GM19239 (cell line): ENCODE measurements around the gene DCDC2B.
"Not testable (repeated sequence)": the region's sequence is repeated elsewhere in the genome, so short reads cannot be mapped to it uniquely, and the experiment has no call there.

Source experiments
- DNase-seq: peaks from one replicate; pipeline ENCODE4 v3.0.0; 2011; ENCODE audit warnings: low spot score; ENCODE audit not compliant: insufficient read length
- FAIRE-seq: peaks from 2 replicates; lab custom pipeline; 2011; peaks lifted over from hg19 to GRCh38; lab: Jason Lieb, UNC

The DCDC2B gene

GRCh38 chr1:32255072-32256071, 46.5 kb downstream of the DCDC2B start:
- peak; percentile 83 for FAIRE-seq
- DNase-seq = no peak

- DNase-seq = no peak
- FAIRE-seq = peak; percentile 87
Observed at GRCh38 chr1:32256473-32257226, 47.8 kb downstream of the DCDC2B start.

GRCh38 chr1:32257227-32257508, 48.3 kb downstream of the DCDC2B start:
- DNase-seq (no peak), FAIRE-seq (no peak)

- DNase-seq, FAIRE-seq: not testable (repeated sequence)
Observed at GRCh38 chr1:32263236-32263593, 54.3 kb downstream of the DCDC2B start.

- FAIRE-seq = peak; percentile 66
- no peak for DNase-seq
Observed at GRCh38 chr1:32263744-32264143, 54.9 kb downstream of the DCDC2B start.
